K562 (cell line): ENCODE results near the gene ZNF521.

Experiments used
- CTCF ChIP-seq, 3 experiments: IDR thresholded peaks in 2 of 3; conservative IDR thresholded peaks in 1 of 3; 2 replicates each; pipeline ENCODE4 v1.5.1; 2011 to 2012; ENCODE audit warnings: low read length in 3 of 3, mild to moderate bottlenecking in 3 of 3, control low read depth in 2 of 3, improper control_type of control experiment in 1 of 3, inconsistent platforms in 1 of 3, low read depth in 1 of 3, mixed read lengths in 1 of 3, moderate library complexity in 1 of 3; ENCODE audit not compliant: insufficient read depth in 2 of 3
- JUNB ChIP-seq: fragments of 450-650 bp; formaldehyde crosslinking; conservative IDR thresholded peaks from 2 replicates; pipeline ENCODE4 v1.4.0; 2020; ENCODE audit warnings: mild to moderate bottlenecking
- KDM5B ChIP-seq: fragments of 200-600 bp; sonication (generic); IDR thresholded peaks from 2 replicates; pipeline ENCODE4 v1.6.1; 2012; ENCODE audit warnings: low read depth, mild to moderate bottlenecking, moderate library complexity, low read length, control low read depth, inconsistent platforms; ENCODE audit not compliant: insufficient replicate concordance
- PCBP2 ChIP-seq: fragments of 200-400 bp; formaldehyde crosslinking; IDR thresholded peaks from 2 replicates; pipeline ENCODE4 v1.6.1; 2018; ENCODE audit warnings: low read length, low read depth, mild to moderate bottlenecking, moderate library complexity; ENCODE audit not compliant: poor library complexity, severe bottlenecking
- RFX5 ChIP-seq: IDR thresholded peaks from 2 replicates; pipeline ENCODE4 v1.6.1; 2011; ENCODE audit warnings: low read depth, mild to moderate bottlenecking, improper control_type of control experiment, low read length

DNA sequence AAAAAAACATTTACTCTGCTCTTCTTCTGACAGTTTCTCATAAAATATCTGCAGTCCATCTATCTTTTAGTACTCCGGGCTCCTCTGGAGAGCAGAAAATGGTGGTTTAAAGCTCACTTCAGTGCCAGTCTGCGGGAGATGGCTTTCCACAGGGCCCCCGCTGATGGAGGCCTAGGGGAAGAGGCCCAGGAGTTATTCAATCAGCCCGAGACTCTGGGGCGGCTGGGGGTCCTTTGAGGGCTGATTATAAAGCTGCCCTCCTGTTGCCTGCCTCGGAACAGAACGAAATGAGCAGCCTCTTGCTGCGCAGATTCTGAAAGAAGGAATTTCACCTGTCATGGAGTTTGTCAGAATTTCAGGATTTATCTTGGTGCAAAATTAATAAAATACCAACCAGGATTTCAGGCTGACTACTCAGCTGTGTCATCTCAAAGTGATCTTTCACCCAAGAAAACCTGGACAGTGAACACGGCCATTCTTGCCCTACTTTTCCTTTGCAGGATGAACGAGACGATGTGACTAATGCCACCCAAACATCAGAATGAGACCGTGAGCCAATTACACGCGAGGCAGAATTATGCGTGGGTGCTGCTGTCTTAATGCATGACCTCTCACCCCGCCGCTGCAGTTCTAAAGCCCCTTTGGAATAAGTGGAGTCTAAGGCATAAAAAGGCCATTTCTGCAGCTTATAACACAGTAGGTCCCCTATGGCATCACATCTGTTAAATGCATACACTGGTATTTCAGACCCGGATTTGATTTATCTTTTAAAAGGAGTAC is 273.8 kb downstream of the ZNF521 start:
- TF ChIP-seq CTCF (IDR thresholded peaks at IDR 0.05 in 2 of 3, conservative IDR thresholded peaks at IDR 0.05 in 1 of 3; ENCODE audit: insufficient read depth in 2 of 3, low read depth in 1 of 3, low read length in 3 of 3) (no peak), JUNB (no peak), KDM5B (no peak), RFX5 (no peak), PCBP2 (no peak)
